HG02852 (cell line): Measurements from ENCODE around the gene KLHDC2.
"Not testable (repeated sequence)": the region's sequence is repeated elsewhere in the genome, so short reads cannot be mapped to it uniquely, and the experiment has no call there.

Experiments used
- ATAC-seq: cut with Tn5 transposase; IDR thresholded peaks from one replicate; pipeline ENCODE4 v1.9.1; 2021; ENCODE audit warnings: mild to moderate bottlenecking, moderate library complexity; ENCODE audit not compliant: unreplicated experiment

KLHDC2 gene

GRCh38 chr14:49767571-49768300 lies at the start of gene KLHDC2:
Gene KLHDC2 (plus strand): TSS chr14:49768153. CDS start chr14:49768469, 316 bp downstream.
- ATAC-seq, result peak; percentile 90

GRCh38 chr14:49720744-49721143 lies 47.2 kb upstream of the KLHDC2 start:
- no peak for ATAC-seq

GRCh38 chr14:49721733-49722435 lies 46.1 kb upstream of the KLHDC2 start:
- ATAC-seq, result not testable (repeated sequence)

GRCh38 chr14:49727171-49727570 lies 40.8 kb upstream of the KLHDC2 start:
- no peak for ATAC-seq

GRCh38 chr14:49732896-49733295 lies 35.1 kb upstream of the KLHDC2 start:
- no peak for ATAC-seq

- ATAC-seq, result no peak
These were observed 34.1 kb upstream of the KLHDC2 start for GRCh38 chr14:49733836-49734235.

GRCh38 chr14:49735669-49736068 lies 32.3 kb upstream of the KLHDC2 start:
- ATAC-seq, result not testable (repeated sequence)

- no peak for ATAC-seq
These were observed 22.8 kb upstream of the KLHDC2 start for GRCh38 chr14:49745191-49745590.

- ATAC-seq, result not testable (repeated sequence)
These were observed 21.5 kb upstream of the KLHDC2 start for GRCh38 chr14:49746476-49746875.

- ATAC-seq, result no peak
These were observed 13.3 kb upstream of the KLHDC2 start for GRCh38 chr14:49754570-49755097.

- ATAC-seq, result no peak
These were observed 12.6 kb upstream of the KLHDC2 start for GRCh38 chr14:49755378-49755777.

- ATAC-seq, result no peak
These were observed 6.0 kb upstream of the KLHDC2 start for GRCh38 chr14:49761839-49762551.

GRCh38 chr14:49766839-49767238 lies 1.1 kb upstream of the KLHDC2 start:
- no peak for ATAC-seq

GRCh38 chr14:49767270-49767570 lies 733 bp upstream of the KLHDC2 start:
- no peak for ATAC-seq

GRCh38 chr14:49768301-49769121 lies 558 bp downstream of the KLHDC2 start:
- peak; percentile 32 for ATAC-seq

- no peak for ATAC-seq
These were observed 1.2 kb downstream of the KLHDC2 start for GRCh38 chr14:49769171-49769570.

- no peak for ATAC-seq
These were observed 1.7 kb downstream of the KLHDC2 start for GRCh38 chr14:49769581-49770211.

GRCh38 chr14:49770212-49770817 lies 2.4 kb downstream of the KLHDC2 start:
- no peak for ATAC-seq

- not testable (repeated sequence) for ATAC-seq
These were observed 3.7 kb downstream of the KLHDC2 start for GRCh38 chr14:49771691-49772090.

- ATAC-seq, result no peak
These were observed 6.2 kb downstream of the KLHDC2 start for GRCh38 chr14:49774106-49774505.
